HTR-8/SVneo (cell line): ENCODE data around the gene MTCL1.

Experiments
- DNase-seq: peaks from one replicate; pipeline ENCODE4 v3.0.0; 2011; ENCODE audit warnings: low spot score, mixed read lengths; ENCODE audit not compliant: insufficient read length
- FAIRE-seq: peaks from 2 replicates; lab custom pipeline; 2011; peaks lifted over from hg19 to GRCh38; lab: Jason Lieb, UNC

Gene MTCL1

DNA sequence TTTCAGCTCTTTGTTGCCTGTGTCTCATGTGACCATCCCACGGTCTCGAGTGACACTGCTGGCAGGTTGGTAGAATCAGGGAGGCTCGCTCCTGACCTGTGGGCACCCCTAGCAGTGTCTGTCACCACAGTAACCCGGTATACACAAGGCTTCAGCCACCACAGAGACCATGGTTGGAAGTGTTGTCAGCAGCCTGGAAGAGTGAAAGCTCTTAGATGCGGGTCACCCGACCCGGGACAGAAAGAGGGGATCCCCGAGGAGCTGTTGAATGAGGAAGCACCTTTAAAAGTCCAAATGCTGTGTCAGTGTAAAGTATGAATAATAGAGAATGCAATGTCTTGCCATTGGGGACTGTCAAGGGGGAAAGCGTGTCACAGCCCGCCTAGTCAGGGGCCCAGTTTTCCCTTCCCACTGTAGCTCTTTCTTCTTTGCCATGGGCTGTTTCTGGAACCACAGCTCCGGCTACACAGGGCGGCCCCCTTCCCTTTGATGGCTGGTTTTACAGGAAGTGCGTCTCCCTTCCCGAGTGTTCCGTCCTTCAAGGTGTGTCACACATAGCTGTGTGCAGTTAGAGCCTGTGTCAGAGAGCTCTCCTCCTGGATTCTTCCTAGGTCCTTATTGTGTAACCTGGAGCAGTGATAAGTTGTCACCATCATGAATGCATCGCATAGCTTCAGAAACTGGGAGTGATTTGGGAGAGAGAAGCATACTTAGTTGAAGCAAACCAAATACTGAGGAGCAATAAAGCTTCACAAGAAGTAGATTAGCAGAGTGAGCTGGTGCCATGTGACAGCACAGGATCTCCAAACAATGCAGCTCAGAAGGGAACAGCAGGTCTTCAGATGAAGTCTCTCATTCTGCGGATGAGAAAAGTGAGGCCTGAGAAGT, 81.4 kb downstream of the MTCL1 start:
- DNase-seq (no peak), FAIRE-seq (no peak)

- DNase-seq: no peak
- no peak for FAIRE-seq
These were observed 82.0 kb downstream of the MTCL1 start for GRCh38 chr18:8787371-8787670.

GRCh38 chr18:8787794-8788193, 82.4 kb downstream of the MTCL1 start:
- DNase-seq (no peak), FAIRE-seq (no peak)

DNA sequence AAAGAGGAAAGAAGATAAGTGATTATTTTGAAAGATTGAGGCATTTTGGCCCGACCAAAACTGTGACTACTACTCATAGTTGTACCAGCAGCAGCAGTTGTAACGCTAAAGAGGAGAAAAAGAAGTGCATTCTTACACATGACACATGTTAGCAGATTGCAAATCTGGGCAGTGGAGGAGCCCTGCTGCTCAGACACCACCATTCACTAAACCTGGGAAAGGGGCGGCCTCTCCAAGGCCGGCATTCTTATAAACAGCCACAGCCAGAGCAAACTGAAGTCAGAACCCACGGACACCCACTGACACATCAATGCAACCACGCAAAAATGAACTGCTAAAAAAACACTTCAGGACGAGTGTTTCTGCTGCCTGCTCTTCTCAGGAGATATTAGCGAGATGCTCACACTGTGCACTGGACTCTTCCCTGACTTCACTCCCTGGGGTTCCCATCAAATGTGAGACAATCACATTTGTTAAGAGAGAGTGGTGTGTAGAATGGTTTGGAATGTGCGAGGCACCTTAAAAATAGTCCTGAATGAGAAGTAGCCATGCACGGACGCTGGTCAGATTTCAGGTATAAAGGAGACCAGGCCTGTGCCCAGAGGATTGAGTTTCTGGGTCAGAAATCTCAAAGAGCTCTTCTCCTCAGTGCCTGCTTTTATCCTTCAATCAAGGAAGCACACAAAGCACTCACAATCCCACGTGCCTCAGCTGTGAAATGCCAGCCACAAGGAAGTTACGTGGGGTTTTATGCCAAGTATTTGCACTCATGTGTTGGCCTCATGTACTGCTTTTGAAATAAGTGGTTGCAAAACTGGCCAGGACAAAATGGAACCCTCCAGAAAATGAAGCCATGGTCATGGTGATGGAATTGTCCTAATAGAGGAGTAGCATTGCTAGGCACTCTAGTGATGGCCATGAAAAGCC, 83.4 kb downstream of the MTCL1 start:
- DNase-seq (no peak), FAIRE-seq (no peak)

GRCh38 chr18:8791171-8791651, 85.9 kb downstream of the MTCL1 start:
- FAIRE-seq: no peak

GRCh38 chr18:8792688-8793316, 87.4 kb downstream of the MTCL1 start:
- no peak for DNase-seq
- no peak for FAIRE-seq

More at GRCh38 chr18:8791171-8791651, 85.9 kb downstream of the MTCL1 start:
- DNase-seq: peak; percentile 31

GRCh38 chr18:8793445-8794155, 88.2 kb downstream of the MTCL1 start:
- FAIRE-seq: no peak

DNA sequence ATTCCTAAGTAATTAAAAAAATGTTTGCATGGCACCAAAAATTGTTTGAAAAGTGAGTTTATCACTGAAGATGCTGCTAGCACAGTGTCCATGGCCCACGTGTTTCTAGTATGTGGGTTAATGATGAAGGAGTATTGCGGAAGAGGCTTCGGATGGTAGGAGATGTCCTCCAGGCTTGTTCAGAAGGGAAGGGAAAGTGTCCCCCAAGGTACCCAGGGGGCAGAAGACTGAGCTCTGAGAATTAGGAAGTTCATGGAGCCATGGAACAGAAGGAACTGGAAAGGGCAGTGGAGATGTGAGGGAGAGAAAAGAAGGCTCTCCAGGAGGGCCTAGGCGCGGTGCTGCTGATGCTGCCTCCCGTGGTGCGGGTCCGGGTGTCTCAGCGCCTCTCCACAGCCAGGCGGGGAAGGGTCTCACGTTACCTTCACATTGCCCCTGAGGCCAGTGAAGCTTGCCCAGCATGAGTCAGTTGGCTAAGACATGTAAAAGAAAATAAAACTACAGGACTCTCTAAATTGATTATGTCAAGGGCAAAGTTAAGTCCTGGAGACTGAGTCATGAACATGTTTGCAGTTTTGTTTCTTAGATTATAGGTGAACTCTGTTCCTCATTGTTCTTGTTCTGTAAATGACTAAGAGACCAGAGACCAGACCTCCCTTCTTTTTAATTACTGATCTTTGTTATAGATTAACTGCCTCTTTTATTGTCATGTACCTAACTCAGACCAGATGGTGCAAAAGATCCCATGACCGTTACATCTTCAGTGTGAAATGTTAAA, 89.0 kb downstream of the MTCL1 start:
- FAIRE-seq (no peak), DNase-seq (no peak)

More at GRCh38 chr18:8793445-8794155, 88.2 kb downstream of the MTCL1 start:
- DNase-seq: no peak

GRCh38 chr18:8794934-8795280, 89.6 kb downstream of the MTCL1 start:
- DNase-seq: no peak
- no peak for FAIRE-seq

DNA sequence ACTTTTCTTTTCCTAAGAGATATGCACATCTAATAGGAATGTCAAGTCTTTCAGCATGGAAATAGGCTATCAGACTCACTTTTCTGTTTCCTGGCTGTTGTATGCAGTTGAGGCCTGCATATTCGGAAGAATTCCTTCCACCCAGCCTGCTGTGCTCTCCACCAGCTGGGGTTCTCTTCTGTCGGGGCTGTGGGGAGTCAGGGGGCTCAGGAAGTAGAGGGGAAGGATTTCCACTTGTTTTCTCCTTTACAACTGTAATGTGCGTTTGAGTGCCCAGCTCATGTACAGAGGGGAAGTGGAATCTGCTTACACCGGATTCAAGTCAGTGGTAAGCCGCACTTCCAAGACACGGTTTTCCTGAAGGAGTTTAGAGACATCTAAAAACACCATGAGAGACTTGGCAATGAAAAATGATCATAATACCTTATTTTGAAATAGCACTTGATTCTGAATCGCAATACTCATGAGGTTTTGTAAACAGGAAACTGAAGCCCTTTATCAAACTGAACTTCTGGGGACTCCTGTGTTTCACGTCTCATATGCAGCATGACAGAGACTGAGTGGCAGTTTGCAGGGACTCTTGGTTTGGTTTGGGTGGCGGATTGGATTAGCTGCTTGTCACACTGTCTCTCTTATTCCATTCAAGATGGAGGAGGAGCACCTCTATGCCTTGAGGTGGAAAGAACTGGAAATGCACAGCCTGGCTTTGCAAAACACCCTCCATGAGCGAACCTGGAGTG, 90.4 kb downstream of the MTCL1 start:
- FAIRE-seq (no peak), DNase-seq (no peak)

DNA sequence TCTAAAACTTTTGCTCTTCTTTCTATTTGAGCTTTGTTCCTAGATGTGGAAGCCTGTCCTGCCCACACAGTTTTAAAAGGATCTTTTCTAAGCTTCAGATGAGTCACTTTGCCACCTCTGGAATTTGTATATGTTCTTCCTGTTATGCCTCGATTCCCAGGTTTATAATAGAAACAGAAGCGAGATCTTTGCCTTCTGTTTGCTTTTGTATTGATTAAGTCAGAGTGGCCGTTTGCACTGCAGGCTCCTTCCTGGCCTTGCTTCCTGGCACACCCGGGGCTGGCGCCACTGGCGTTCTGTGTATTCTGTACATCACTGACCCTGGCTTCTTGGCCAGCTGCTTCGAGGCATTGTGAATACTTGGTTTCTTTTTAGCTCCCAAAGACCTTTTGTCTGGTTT, 91.8 kb downstream of the MTCL1 start:
- DNase-seq (no peak), FAIRE-seq (no peak)

GRCh38 chr18:8799001-8799400, 93.6 kb downstream of the MTCL1 start:
- DNase-seq (no peak), FAIRE-seq (no peak)

DNA sequence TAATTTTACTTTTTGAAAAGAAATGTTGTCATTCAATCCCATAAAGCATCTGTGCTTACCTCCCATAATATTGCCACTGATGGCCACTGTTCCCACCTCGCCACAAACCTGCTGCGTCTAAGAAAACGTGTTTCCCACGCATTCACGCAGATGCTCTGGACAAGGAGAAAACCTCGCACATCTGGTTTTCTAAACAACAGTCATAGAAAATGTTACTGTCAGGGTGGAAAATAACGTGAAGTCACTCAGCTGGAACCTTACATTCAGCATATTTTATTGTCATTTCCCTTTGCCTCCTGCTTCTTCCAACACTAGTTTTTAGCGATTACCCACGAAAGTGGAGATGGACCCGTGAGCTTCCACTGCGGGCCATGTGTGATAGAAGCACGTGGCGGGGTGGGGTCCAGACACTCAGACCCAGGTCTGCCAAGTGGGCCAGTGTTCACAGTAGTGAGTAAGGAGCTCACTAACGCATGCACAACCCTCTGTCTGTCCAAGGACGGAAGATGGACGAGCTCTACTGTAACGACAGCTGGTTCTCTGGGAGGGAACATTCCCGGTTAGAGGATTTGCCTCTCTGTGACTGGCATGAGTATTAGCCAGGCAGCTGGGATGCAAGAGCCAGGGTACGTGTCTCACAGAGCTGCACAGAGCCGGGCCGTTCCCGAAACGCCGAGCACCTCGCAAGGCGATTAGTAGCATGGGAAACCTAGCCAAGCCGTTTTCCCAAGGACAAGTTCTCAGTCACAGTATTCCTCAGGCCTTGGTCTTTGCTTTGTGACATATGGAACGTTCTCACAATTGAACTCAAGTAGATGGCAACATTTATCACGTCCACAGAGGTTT, 94.5 kb downstream of the MTCL1 start:
- no peak for DNase-seq
- no peak for FAIRE-seq

GRCh38 chr18:8800445-8800844, 95.1 kb downstream of the MTCL1 start:
- FAIRE-seq: peak; percentile 66
- DNase-seq: peak; percentile 75

- no peak for FAIRE-seq
- DNase-seq: no peak
These were observed 95.5 kb downstream of the MTCL1 start for GRCh38 chr18:8800876-8801262.

GRCh38 chr18:8801263-8801901, 96.0 kb downstream of the MTCL1 start:
- DNase-seq: peak; percentile 40

DNA sequence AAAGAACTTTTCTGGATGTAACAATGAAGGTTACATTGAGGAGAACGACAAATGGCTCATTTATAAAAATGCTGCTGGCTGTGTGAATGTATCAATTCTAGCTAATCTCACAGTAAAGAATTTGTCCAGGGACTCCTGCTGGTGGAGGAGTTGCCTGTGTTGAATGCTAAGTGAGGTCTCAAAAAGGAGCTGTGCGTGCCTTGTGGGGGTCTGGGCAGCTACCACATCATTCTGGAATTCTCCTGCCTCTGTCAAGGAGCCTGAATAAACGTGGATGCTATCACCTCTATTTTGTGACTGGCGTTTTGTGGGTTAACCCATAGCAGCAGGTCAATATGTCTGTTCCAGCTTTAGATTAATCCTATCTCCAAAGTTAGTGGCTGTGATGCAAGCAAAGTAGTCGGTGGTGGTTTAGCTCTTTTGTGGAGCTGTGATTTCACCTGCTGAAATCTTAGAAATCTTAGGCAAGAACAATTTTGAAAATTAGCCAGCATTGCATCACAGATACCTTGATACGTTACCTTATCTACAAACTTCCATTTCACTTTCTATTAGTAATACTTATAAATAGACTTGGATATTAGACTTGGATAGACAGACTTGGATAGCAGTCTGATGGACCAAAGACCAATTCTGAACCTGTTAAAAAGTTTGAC, 96.8 kb downstream of the MTCL1 start:
- DNase-seq (no peak), FAIRE-seq (no peak)

More at GRCh38 chr18:8801263-8801901, 96.0 kb downstream of the MTCL1 start:
- no peak for FAIRE-seq
